Measurements from ENCODE around the gene CRB2.

DNA sequence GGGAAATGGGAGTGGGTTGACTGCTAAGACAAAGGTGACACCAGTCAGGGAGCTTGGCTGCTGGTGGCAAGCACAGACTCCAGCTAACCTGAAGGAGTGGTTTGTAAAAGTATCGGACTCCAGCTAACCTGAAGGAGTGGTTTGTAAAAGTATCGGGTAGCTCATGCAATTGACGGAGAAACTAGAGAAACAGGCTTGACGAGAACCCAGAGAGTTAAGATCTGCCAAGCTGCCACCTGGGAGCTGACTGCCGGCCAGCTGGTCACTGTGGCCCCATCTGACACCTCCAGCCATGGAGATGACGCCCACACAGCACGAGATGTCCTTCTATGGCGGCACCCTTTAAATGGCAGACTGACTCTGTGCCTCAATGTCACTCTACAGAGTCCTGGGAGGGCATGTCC, 28.3 kb upstream of the CRB2 start:
- TF ChIP-seq POLR2A (IDR thresholded peaks at IDR 0.05): no peak
- no peak for TF ChIP-seq CTCF (IDR thresholded peaks at IDR 0.05)
